Germinal center (tissue), 1 donor: ENCODE results near the gene NET1.
"Not testable (repeated sequence)": the region's sequence is repeated elsewhere in the genome, so short reads cannot be mapped to it uniquely, and the experiment has no call there.

Experiments
- DNase-seq: peaks from one replicate; pipeline ENCODE4 v3.0.0; 2012; ENCODE audit warnings: mixed read lengths, low spot score

NET1 gene

DNA sequence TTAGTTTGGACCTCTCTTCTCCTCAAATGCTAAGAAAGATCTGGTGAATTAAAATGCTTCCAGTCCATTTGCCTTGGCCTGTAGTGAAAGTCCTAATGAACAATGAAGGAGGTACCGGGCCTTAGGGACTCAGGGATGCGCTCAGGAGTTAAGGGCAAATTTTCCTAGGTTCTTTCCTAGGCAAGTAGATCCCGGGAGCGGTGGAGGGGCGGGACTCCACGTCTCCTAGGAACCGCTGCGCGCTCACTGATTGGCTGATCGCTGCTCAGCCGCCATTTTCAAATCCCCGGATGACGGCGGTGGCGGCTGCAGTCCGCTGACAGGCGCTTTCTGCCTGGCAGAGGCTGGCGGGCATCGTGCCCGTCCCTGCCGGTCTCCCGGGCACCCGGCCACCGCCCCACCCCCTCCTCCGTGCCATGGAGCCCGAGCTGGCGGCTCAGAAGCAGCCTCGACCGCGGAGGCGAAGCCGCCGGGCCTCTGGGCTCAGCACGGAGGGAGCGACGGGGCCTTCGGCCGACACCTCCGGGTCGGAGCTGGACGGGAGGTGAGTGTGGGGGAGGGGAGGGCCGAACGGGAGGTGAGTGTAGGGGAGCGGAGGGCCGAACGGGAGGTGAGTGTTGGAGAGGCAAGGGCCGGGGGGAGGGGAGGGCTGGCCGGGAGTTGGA is at the start of gene NET1:
Gene NET1 (plus strand): TSS at position 281 of the 665 bp plus-strand sequence. CDS start 136 bp downstream, at position 417.
- peak; percentile 90 for DNase-seq

DNA sequence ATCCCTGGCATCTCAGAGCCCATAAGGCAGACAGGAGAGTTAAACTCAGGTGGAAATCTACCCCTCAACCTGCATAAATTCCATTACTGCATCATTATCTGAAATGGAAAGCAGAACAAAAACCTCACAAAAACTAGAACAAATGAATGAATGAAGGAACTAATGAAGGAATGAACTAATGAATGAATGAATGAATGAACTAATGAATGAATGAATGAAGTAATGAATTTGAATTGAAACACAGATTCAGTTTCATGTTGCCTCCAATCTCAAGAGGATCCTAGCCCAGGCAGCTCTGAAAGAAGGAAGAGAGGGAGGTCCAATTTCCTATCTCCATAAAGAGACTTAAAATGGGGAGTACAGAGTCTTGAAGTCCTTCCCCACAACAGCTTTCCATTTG is 49.5 kb upstream of the NET1 start:
- no peak for DNase-seq

GRCh38 chr10:5364374-5364773 is 48.0 kb upstream of the NET1 start:
- DNase-seq, result no peak

DNA sequence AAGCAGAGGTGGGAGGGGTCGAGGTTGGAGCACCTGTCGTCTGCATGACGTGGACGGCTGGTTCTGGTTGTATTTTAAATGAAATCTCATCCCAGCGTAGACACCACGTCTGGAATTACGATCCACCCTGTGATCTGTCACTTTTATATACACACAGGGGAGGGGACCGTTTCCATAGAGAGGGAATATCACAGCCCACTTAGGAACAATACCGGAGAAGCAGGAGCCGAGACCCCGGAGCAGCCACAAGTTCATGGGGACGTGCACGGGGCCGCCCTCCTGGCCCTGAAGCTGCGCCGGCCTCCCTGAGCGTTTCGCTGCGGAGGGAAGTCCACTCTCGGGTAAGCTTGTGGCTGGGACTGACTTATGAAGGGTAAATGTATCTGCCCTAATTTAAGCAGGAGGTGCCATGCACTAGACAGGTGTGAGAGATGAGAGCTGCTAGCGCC is 47.4 kb upstream of the NET1 start, which contains the start of gene UCN3:
Gene UCN3 (plus strand): TSS at position 77 of the 449 bp plus-strand sequence. CDS start 8,755 bp downstream, outside the sequence.
- no peak for DNase-seq

- no peak for DNase-seq
These were observed 46.4 kb upstream of the NET1 start for GRCh38 chr10:5365928-5366327.

DNA sequence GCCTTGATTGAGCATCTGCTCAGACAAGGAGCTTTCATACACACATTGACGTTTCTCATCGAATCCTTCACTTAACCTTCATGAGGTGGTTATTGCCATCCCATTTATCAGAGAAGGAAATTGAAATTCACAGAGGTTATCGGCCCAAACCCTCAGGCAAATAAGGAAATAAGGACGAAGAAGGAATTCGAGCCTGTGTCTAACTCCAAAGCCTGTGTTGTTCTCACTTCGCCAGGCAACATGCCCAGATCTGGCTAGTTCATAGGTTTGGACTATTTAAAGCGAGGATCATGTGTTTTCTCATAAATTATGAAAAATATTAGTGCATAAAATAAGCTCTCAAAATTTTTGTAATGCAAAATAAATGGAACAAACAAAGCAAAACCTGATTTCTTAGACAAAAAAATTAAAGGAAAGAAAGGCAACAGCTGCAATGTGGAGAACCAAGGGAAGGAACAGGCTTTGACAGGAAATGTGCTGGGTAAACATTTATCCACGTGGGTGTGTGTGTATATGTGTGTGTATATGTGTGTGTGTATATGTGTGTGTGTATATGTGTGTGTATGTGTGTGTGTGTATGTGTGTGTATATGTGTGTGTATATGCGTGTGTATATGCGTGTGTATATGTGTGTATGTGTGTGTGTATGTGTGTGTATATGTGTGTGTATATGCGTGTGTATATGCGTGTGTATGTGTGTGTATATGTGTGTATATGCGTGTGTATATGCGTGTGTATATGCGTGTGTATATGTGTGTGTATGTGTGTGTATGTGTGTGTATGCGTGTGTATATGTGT is 42.8 kb upstream of the NET1 start:
- no peak for DNase-seq

DNA sequence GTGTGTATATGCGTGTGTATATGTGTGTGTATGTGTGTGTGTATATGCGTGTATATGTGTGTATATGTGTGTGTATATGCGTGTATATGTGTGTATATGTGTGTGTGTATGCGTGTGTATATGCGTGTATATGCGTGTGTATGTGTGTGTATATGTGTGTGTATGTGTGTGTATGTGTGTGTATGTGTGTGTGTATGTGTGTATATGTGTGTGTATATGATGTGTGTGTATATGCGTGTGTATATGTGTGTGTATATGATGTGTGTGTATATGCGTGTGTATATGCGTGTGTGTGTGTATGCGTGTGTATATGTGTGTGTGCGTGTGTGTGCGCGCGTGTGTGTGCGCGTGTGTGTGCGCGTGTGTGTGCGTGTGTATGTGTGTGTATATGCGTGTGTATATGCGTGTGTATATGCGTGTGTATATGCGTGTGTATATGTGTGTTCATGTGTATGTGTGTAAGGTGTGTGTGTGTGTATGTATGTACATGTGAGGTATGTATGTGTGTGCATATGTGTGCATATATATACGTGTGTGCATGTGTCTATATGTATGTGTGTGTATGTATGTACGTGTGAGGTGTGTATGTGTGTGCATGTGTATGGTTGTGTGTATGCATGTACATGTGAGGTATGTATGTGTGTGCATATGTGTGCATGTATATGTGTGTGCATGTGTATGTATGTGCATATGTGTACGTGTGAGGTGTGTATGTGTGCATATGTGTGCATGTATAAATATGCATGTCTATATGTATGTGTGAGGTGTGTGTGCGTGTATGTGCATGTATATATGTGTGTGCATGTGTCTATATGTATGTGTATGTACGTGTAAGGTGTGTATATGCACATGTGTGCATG is 41.6 kb upstream of the NET1 start:
- no peak for DNase-seq

GRCh38 chr10:5373307-5373706 is 39.0 kb upstream of the NET1 start:
- no peak for DNase-seq

DNA sequence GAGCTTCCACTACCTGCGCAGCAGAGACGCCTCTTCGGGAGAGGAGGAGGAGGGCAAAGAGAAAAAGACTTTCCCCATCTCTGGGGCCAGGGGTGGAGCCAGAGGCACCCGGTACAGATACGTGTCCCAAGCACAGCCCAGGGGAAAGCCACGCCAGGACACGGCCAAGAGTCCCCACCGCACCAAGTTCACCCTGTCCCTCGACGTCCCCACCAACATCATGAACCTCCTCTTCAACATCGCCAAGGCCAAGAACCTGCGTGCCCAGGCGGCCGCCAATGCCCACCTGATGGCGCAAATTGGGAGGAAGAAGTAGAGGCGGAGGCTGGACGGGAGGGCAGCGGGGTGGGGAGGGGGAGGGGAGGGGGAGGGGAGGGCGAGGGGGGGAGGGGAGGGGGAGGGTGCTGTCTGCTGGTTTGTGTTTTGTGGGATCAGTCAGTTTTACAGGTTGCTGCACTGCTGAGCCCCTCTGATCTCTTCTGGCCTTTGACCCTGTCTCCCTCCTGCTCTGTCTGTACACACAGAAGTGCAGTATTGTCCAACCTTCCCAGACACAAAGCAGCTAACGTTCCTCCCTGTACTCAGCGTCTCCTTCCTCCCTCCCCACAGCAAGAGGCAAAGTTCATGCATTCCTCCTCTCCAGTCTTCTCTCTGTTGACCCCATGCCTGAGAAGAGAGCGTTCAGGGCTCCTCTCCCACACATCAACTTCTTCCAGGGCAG is 38.3 kb upstream of the NET1 start:
- DNase-seq, result no peak

DNA sequence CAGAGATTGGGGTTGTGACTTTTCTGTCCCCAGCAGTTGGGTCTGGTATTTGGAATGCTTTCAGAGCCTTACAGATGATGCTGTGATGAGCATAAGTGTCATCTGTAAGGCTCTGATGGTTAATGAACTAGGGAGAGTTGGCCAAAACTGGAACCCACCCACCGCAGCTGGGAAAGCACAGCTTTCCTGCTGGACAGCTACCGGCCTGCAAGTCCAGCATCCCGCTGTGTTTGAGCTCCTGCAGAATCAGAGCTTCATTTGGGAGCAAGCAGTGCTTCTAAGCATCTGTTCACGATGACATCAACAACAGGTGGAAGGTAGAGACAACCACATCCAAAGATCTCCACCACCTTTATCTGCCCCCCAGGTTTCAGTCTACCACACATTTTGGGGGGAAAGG is 35.9 kb upstream of the NET1 start:
- DNase-seq, result no peak

DNA sequence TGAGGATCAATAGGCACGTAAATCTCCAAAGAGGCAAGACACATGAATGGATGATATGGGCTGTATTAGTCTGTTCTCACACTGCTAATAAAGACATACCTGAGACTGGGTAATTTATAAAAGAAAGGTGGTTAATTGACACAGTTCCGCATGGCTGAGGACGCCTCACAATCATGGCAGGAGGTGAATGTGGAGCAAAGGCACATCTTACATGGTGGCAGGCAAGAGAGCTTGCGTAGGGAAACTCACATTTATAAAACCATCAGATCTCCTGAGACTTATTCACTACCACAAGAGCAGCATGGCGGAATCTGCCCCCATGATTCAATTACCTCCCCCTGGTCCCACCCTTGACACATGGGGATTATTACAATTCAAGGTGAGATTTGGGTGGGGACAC is 33.2 kb upstream of the NET1 start:
- DNase-seq, result not testable (repeated sequence)

DNA sequence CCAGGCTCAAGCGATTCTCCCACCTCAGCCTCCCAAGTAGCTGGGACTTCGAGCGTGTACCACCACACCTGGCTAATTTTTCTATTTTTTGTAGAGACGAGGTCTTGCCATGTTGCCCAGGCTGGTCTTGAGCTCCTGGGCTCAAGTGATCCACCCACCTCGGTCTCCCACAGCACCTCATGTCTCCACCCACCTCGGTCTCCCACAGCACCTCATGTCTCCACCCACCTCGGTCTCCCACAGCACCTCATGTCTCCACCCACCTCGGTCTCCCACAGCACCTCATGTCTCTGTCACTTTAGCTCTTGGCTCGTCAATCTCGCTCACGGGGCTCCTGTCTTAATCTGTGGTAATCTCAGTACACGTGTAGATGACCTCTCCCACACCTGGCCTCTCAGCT is 32.0 kb upstream of the NET1 start:
- DNase-seq, result not testable (repeated sequence)

GRCh38 chr10:5381187-5381586 is 31.2 kb upstream of the NET1 start:
- no peak for DNase-seq

- no peak for DNase-seq
These were observed 27.1 kb upstream of the NET1 start for GRCh38 chr10:5385224-5385623.

GRCh38 chr10:5387169-5387568 is 25.2 kb upstream of the NET1 start:
- no peak for DNase-seq

DNA sequence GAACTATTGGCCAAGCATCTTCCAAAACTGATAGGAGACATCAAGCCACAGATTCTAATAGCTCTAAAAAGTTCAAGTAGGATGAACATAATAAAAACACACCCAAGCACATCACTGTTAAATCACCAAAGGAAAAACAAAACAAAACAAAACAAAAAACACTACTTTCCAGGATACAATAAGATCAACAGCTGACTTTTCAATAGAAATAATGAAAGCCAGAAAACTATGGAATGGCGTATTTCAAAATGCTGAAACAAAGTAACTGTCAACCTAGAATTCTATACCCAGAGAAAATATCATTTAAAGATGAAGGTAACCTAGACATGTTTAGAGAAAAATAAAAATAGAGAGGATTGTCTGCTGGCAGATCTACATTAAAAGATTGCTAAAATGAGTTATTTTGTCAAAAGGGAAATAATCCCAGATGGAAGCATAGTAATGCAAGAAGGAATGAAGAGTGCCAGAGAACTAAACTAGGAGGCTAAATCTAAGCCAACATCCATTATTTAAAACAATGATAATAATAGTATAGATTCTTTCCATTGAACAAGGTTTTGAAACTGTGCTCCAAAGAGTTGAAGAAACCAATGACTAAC is 21.7 kb upstream of the NET1 start:
- no peak for DNase-seq

- DNase-seq, result no peak
These were observed 20.6 kb upstream of the NET1 start for GRCh38 chr10:5391790-5392189.

DNA sequence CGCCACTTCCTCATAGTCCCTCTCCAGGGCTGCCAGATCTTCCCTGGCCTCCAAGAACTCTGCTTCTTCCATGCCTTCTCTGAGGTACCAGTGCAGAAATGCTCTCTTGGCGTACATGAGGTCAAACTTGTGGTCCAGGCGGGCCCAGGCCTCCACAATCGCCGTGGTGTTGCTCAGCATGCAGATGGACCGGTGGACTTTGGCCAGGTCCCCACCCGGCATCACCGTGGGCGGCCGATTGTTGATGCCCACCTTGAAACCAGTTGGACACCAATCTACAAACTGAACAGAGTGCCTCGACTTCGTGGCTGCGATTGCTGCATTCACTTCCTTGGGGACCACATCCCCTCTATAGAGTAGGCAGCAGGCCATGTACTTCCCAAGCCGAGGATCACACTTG is 18.8 kb upstream of the NET1 start:
- DNase-seq, result no peak

- no peak for DNase-seq
These were observed 17.2 kb upstream of the NET1 start for GRCh38 chr10:5395168-5395567.

DNA sequence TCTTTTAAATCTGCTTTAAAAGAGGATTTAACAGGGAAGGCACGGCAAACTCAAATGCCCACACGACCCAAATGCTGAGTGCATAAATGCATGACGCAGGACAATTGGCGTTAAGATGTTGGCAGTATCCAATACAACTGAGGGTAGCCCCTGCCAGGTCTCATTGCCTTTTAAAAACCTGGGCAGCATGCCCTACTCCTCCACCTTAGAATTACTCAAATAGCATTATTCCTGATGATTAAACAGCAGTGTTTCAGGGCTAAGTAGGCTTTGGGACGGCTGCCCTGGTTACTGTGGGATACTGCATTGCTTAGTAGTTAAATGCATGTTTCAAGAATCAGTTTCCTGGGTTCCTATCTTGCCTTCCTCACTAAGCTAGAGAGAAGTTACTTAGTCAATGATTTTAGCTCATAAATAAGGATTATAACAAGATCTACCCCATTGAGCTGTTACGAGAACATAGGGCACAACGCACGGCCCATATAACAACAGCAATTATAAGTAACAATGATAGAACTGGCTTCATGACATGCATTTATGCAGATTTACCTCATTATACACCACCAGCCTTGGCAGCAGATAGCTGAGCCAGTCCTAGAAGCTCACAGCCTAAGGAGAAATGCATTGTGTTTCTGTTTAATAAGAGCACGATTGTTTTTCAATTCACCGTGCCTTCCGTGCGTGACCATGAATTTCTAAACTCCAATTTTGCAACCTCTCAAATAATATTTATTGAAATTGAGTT is 15.6 kb upstream of the NET1 start:
- DNase-seq, result no peak

DNA sequence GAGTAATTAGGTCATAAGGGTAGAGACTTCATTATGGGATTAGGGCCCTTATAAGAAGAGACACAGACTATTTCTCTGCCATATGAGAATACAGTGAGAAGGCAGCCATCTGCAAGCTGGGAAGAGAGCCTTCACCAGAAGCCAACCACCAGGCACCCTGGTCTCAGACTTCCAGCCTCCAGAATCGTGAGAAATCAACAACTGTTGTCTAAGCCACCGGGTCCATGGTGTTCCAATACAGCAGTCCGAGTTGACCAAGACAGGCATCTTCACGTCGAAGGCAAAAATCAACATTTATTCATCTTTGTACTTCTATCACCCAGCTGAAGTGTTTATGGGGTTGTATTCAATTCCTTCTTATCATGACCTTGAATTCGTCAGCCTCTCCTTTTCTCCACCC is 13.0 kb upstream of the NET1 start:
- DNase-seq, result no peak
